DOHH2 (cell line): ENCODE data around the gene GABBR1.

Experiments
- H3F3A ChIP-seq: fragments of 200-600 bp; sonication (generic), shearing (Covaris generic); 2 replicates; pipeline ENCODE4 v1.6.0; 2016; ENCODE audit warnings: antibody characterized with exemption, mild to moderate bottlenecking; ENCODE audit not compliant: control insufficient read depth, insufficient read depth
- H3K27ac ChIP-seq: fragments of 200-600 bp; sonication (generic); 2 replicates; pipeline ENCODE4 v1.5.1; 2014; ENCODE audit warnings: low read depth, mild to moderate bottlenecking, low read length, moderate library complexity
- H3K27me3 ChIP-seq: fragments of 200-600 bp; sonication (generic); 2 replicates; pipeline ENCODE4 v1.6.1; 2014; ENCODE audit warnings: mild to moderate bottlenecking, low read length, mixed read lengths; ENCODE audit not compliant: control insufficient read depth
- H3K36me3 ChIP-seq: fragments of 200-600 bp; sonication (generic); 2 replicates; pipeline ENCODE4 v1.6.1; 2014; ENCODE audit warnings: mild to moderate bottlenecking, low read length, moderate library complexity, mixed read lengths; ENCODE audit not compliant: control insufficient read depth
- H3K4me1 ChIP-seq: fragments of 200-600 bp; sonication (generic); 2 replicates; pipeline ENCODE4 v1.6.1; 2014; ENCODE audit warnings: mild to moderate bottlenecking, low read length, mixed read lengths; ENCODE audit not compliant: control insufficient read depth
- H3K4me2 ChIP-seq: fragments of 200-600 bp; sonication (generic); 2 replicates; pipeline ENCODE4 v1.6.0; 2014; ENCODE audit warnings: mild to moderate bottlenecking, low read length, moderate library complexity
- H3K4me3 ChIP-seq: fragments of 200-600 bp; sonication (generic); 2 replicates; pipeline ENCODE4 v1.5.1; 2014; ENCODE audit warnings: mild to moderate bottlenecking, low read length, mixed read lengths
- H3K79me2 ChIP-seq: fragments of 200-600 bp; sonication (generic); 2 replicates; pipeline ENCODE4 v1.6.1; 2014; ENCODE audit warnings: mild to moderate bottlenecking, low read length, mixed read lengths; ENCODE audit not compliant: control insufficient read depth
- H3K9me2 ChIP-seq: fragments of 200-600 bp; sonication (generic); replicated peaks from 2 replicates; pipeline ENCODE4 v1.6.1; 2014; ENCODE audit warnings: mild to moderate bottlenecking, low read length, mixed read lengths; ENCODE audit not compliant: control insufficient read depth
- H3K9me3 ChIP-seq: fragments of 200-600 bp; sonication (generic); 2 replicates; pipeline ENCODE4 v1.6.1; 2014; ENCODE audit warnings: antibody characterized with exemption, low read length, mixed read lengths; ENCODE audit not compliant: control insufficient read depth, insufficient read depth
- H4K20me1 ChIP-seq: fragments of 200-600 bp; sonication (generic); 2 replicates; pipeline ENCODE4 v1.6.0; 2014; ENCODE audit warnings: low read depth, mild to moderate bottlenecking, antibody characterized with exemption, low read length, moderate library complexity; ENCODE audit not compliant: control insufficient read depth, insufficient read depth
- EZH2phosphoT487 ChIP-seq: fragments of 200-600 bp; sonication (generic); IDR thresholded peaks from 2 replicates; pipeline ENCODE4 v1.6.1; 2017; ENCODE audit warnings: borderline replicate concordance, mild to moderate bottlenecking, antibody characterized with exemption, low read length, moderate library complexity, mixed read lengths
- TF ChIP-seq, protein P1 (sequence below): fragments of 200-600 bp; sonication (generic); IDR thresholded peaks from one replicate; pipeline ENCODE4 v1.5.1; 2014; ENCODE audit warnings: antibody characterized with exemption, mild to moderate bottlenecking, low read depth, low read length; ENCODE audit not compliant: poor library complexity, severe bottlenecking

The GABBR1 gene

DNA sequence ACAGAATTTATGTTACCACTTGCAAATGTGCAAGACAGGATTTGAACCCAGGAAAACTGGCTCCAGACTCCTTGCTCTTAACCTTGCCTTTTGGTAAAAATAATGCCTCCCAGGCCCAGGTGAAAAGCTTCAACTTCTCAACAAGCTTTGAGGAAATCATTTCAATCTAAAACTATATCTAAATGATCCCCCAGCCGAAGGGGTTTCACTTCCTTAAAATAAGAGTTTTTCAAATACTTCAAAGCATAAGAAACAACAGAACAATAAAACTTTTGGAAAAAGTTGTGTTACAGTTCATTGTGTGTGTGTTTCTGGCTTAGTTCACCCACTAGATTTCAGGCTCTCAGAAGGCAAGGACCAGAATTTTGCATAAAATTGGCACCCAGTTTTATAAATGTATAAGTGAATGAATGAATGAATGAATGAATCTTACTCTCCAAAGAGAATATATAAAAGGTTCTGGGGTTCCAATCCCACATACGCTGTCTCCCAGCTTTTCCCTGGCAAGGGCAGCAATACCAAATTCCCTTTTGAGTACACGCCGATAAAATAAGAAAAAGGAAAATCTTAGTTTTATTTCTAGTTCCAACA is 42.7 kb downstream of the GABBR1 start:
- no peaks in the 10 kb centered on the region for H3F3A ChIP-seq
- peaks cover 16% of the 10 kb centered on the region for H3K27me3 ChIP-seq
- no peak for TF ChIP-seq EZH2phosphoT487
- TF ChIP-seq, protein P1, sequence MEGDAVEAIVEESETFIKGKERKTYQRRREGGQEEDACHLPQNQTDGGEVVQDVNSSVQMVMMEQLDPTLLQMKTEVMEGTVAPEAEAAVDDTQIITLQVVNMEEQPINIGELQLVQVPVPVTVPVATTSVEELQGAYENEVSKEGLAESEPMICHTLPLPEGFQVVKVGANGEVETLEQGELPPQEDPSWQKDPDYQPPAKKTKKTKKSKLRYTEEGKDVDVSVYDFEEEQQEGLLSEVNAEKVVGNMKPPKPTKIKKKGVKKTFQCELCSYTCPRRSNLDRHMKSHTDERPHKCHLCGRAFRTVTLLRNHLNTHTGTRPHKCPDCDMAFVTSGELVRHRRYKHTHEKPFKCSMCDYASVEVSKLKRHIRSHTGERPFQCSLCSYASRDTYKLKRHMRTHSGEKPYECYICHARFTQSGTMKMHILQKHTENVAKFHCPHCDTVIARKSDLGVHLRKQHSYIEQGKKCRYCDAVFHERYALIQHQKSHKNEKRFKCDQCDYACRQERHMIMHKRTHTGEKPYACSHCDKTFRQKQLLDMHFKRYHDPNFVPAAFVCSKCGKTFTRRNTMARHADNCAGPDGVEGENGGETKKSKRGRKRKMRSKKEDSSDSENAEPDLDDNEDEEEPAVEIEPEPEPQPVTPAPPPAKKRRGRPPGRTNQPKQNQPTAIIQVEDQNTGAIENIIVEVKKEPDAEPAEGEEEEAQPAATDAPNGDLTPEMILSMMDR = no peak
- peaks cover 11% of the 10 kb centered on the region for H3K4me1 ChIP-seq
- H4K20me1 ChIP-seq = no peaks in the 10 kb centered on the region
- H3K9me2 ChIP-seq = no peaks in the 10 kb centered on the region
- no peaks in the 10 kb centered on the region for H3K36me3 ChIP-seq
- H3K27ac ChIP-seq = no peak overlapping the region
- H3K4me3 ChIP-seq = no peak overlapping the region
- no peaks in the 10 kb centered on the region for H3K9me3 ChIP-seq
- no peak overlapping the region for H3K4me2 ChIP-seq
- H3K79me2 ChIP-seq = no peaks in the 10 kb centered on the region

DNA sequence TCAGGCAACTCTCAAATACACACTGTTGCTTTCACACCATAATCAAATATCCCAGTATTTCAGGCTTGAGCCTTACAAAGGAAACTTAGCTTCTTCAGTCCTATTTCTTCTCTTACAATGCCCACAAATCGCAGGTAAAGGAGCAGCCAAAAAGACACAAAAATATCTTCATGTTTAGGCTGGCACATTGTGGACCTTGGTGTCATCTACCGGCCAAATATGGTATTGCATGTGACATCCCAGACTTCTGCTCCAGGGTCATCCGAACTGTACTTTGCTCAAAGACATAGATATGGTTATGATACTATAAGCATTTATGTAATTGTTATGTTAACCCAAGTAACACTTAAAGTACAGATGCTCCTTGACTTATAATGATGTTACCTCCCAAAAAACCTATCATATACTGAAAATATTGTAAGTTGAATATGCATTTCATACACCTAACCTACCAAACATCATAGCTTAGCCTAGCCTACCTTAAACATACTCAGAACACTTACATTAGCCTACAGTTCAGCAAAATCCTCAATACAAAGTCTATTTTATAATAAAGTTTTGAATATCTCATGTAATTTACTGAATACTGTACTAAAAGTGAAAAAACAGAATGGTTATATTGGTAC is 43.4 kb downstream of the GABBR1 start:
- TF ChIP-seq, protein P1 = peak; percentile 84
- TF ChIP-seq EZH2phosphoT487 = no peak
- no peaks in the 10 kb centered on the region for H3K9me2 ChIP-seq
- no peak overlapping the region for H3K4me2 ChIP-seq
- H3K27ac ChIP-seq = no peak overlapping the region
- H3K9me3 ChIP-seq = no peaks in the 10 kb centered on the region
- H3K27me3 ChIP-seq = peaks cover 22% of the 10 kb centered on the region
- H3K4me3 ChIP-seq = no peak overlapping the region
- no peaks in the 10 kb centered on the region for H4K20me1 ChIP-seq
- H3F3A ChIP-seq = no peaks in the 10 kb centered on the region
- H3K79me2 ChIP-seq = no peaks in the 10 kb centered on the region
- no peaks in the 10 kb centered on the region for H3K36me3 ChIP-seq
- H3K4me1 ChIP-seq = peaks cover 11% of the 10 kb centered on the region

DNA sequence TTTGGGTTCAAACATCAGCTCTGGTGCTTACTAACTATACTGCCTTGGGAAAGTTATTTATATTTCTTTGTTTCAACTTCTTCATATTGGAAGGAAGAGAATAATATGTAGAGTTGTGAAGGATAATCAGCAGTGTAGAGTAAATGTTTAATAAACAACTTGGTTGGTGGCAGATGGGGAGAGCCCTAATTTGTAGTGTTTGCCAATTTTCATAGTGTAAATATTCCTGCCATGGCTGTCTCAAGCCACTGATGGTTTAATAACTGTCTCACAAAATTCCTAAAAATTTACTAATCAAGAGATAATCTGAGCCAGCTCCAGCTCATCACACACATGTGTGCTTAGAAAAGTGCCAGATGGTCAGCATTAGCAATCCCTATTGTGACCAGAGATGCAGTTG is 48.2 kb downstream of the GABBR1 start, which contains the start of gene OR2H2:
TSS of gene OR2H2 (plus strand) at position 301 of the 400 bp plus-strand sequence. CDS start 2,824 bp downstream, outside the sequence.
- TF ChIP-seq, protein P1 = no peak
- no peak for TF ChIP-seq EZH2phosphoT487
- H3K9me2 ChIP-seq = no peaks in the 10 kb centered on the region
- no peaks in the 10 kb centered on the region for H3K79me2 ChIP-seq

More for the DNA sequence above, 48.2 kb downstream of the GABBR1 start, which contains the start of gene OR2H2:
- Histone ChIP-seq H3K4me3 (no peak within 1 kb of the TSS), H3K27ac (no peak within 1 kb of the TSS), H3K4me2 (no peak within 1 kb of the TSS), H3K36me3 (no peaks in the 10 kb centered on the region), H3K9me3 (no peaks in the 10 kb centered on the region), H3K27me3 (peaks cover 19% of the 10 kb centered on the region), H3K4me1 (peaks cover 2% of the 10 kb centered on the region; the same call in 1 of the 2 replicates), H3F3A (no peaks in the 10 kb centered on the region), H4K20me1 (no peaks in the 10 kb centered on the region)
